ENCODE measurements around the gene TUBB2A. TPM values are rescaled to one million over a fixed set of nuclear protein-coding genes. Genes with fewer than 3 reads are reported as not detected.

The TUBB2A gene
- total RNA-seq, 1 experiment from 2014 or later: 33.3 TPM

GRCh38 chr6:3128356-3129108, 28.8 kb downstream of the TUBB2A start:
- H3K4me3 ChIP-seq (ENCODE audit: low read depth in 2 of 2, low read length in 2 of 2): no peak overlapping the region
- CTCF ChIA-PET: interaction anchor here (0.5 kb wide), 1 partner anchor 286 kb away, joined by 4 read pairs; no protein-coding TSS in a partner anchor
- no peaks in the 10 kb centered on the region for H3K27me3 ChIP-seq (ENCODE audit: control insufficient read depth, insufficient read depth, low read length)
- 0 out of 2 replicates have a peak, but pooled peaks cover 2% of the 10 kb centered on the region for H3K36me3 ChIP-seq (ENCODE audit: control insufficient read depth, insufficient read depth, low read length)
- DNase-seq (ENCODE audit: low read depth, low spot score): no peak
- no peak for ATAC-seq
- POLR2A ChIA-PET: no interaction called here
- intact Hi-C loops (cut with micrococcal nuclease; ENCODE audit: unreplicated experiment) (no loop called here), in situ Hi-C loops (cut with HindIII; ENCODE audit: low pct_unique_long_range_greater_than_20kb, low sequenced_read_pairs) (no loop called here)
- BruUV-seq (replicated peaks): no TSS peak
- H3K9me3 ChIP-seq (ENCODE audit: control insufficient read depth, insufficient read depth, low read depth, low read length): no peaks in the 10 kb centered on the region
- H3K4me1 ChIP-seq (ENCODE audit: control insufficient read depth, insufficient read depth, low read length): no peaks in the 10 kb centered on the region
- no peak overlapping the region for H3K27ac ChIP-seq (ENCODE audit: low read length)
- TF ChIP-seq POLR2AphosphoS5 (IDR thresholded peaks at IDR 0.05; ENCODE audit: low read depth, low read length): no peak
- TF ChIP-seq REST (IDR thresholded peaks at IDR 0.05; ENCODE audit: insufficient read depth in 1 of 2, low read depth in 2 of 2, low read length in 1 of 2): no peak
- TF ChIP-seq SIN3A (IDR thresholded peaks at IDR 0.05; ENCODE audit: borderline replicate concordance, insufficient read depth, low read depth, low read length): no peak
- no peak for TF ChIP-seq TCF7L2 (IDR thresholded peaks at IDR 0.05; ENCODE audit: low read depth, low read length)
- TF ChIP-seq CTCF (IDR thresholded peaks at IDR 0.05): no peak

GRCh38 chr6:3125815-3126214, 31.5 kb downstream of the TUBB2A start:
- intact Hi-C loops (cut with micrococcal nuclease; ENCODE audit: unreplicated experiment): loop anchor here (2.0 kb wide), 1 partner anchor 133 kb away; the partner anchor contains the start of gene PSMG4
- Histone ChIP-seq H3K4me1 (ENCODE audit: control insufficient read depth, insufficient read depth, low read length) (no peaks in the 10 kb centered on the region), H3K4me3 (ENCODE audit: low read depth in 2 of 2, low read length in 2 of 2) (no peak overlapping the region), H3K9me3 (ENCODE audit: control insufficient read depth, insufficient read depth, low read depth, low read length) (no peaks in the 10 kb centered on the region), H3K27ac (ENCODE audit: low read length) (no peak overlapping the region), H3K27me3 (ENCODE audit: control insufficient read depth, insufficient read depth, low read length) (no peaks in the 10 kb centered on the region), H3K36me3 (ENCODE audit: control insufficient read depth, insufficient read depth, low read length) (0 out of 2 replicates have a peak, but pooled peaks cover 2% of the 10 kb centered on the region)
- CTCF ChIA-PET: no interaction called here
- no peak; the same call in 1 of the 2 replicates for ATAC-seq
- POLR2A ChIA-PET: interaction anchor here (0.6 kb wide), 1 partner anchor 33 kb away, joined by 5 read pairs; no protein-coding TSS in a partner anchor
- no TSS peak for BruUV-seq (replicated peaks)
- in situ Hi-C loops (cut with HindIII; ENCODE audit: low pct_unique_long_range_greater_than_20kb, low sequenced_read_pairs): no loop called here
- DNase-seq (ENCODE audit: low read depth, low spot score): no peak
- no peak for TF ChIP-seq CTCF (IDR thresholded peaks at IDR 0.05)
- TF ChIP-seq REST (IDR thresholded peaks at IDR 0.05; ENCODE audit: insufficient read depth in 1 of 2, low read depth in 2 of 2, low read length in 1 of 2): no peak
- TF ChIP-seq SIN3A (IDR thresholded peaks at IDR 0.05; ENCODE audit: borderline replicate concordance, insufficient read depth, low read depth, low read length): no peak
- no peak for TF ChIP-seq TCF7L2 (IDR thresholded peaks at IDR 0.05; ENCODE audit: low read depth, low read length)
- no peak for TF ChIP-seq POLR2AphosphoS5 (IDR thresholded peaks at IDR 0.05; ENCODE audit: low read depth, low read length)

All from Panc1 (cell line).